Activated T-cell treated with anti-CD3 and anti-CD28 coated beads, Interleukin-2, amount 50 U/mL, for 24 hours (primary cell): ENCODE data around the gene ALDH1L2.

ENCODE experiments used
- DNase-seq: peaks from one replicate; pipeline ENCODE4 v3.0.0-alpha.2; 2020
- H3K27ac Mint-ChIP-seq: 2 replicates; pipeline ENCODE4 v1.8.0; 2020; ENCODE audit warnings: mild to moderate bottlenecking, mixed read lengths
- H3K27me3 Mint-ChIP-seq: 2 replicates; pipeline ENCODE4 v1.8.0; 2020; ENCODE audit warnings: mixed read lengths
- H3K36me3 Mint-ChIP-seq: 2 replicates; pipeline ENCODE4 v1.8.0; 2020; ENCODE audit warnings: low read depth, mixed read lengths
- H3K4me1 Mint-ChIP-seq: 2 replicates; pipeline ENCODE4 v1.8.0; 2020; ENCODE audit warnings: low read depth, mixed read lengths
- H3K4me3 Mint-ChIP-seq: 2 replicates; pipeline ENCODE4 v1.8.0; 2020; ENCODE audit warnings: mild to moderate bottlenecking, moderate library complexity, mixed read lengths
- H3K9me3 Mint-ChIP-seq: 2 replicates; pipeline ENCODE4 v1.8.0; 2020; ENCODE audit warnings: mixed read lengths

The ALDH1L2 gene

DNA sequence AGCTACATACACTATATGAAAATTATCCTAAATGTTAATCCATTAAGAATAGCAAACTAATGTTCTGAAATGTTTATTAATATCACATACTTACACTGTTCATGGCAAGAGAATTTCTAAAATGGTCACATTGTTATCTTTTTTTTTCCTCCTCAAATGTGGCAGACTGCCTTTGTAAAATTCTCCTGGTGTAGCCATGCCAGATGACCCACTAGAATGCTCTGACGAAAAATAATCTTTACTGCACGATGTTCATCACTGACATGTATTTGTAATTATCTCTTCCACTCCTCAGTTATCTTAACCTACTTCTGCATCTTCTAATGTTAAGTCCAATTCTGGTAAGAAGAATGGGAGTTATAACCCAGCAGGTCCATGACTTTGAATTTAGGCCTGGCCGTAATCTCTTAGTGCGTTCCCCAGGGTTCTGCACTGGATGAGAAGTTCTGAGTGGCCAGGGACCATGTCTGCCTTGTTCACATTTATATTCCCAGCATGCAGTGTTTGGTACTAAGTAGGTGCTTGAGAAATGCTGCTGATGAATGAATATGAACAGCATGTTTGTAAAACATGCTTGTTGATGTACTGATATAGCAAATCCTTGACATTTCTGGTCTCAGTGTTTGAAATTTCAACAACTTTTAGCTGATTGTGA, 51.4 kb downstream of the ALDH1L2 start:
- DNase-seq = no peak
- H3K36me3 Mint-ChIP-seq = no peaks in the 10 kb centered on the region
- H3K4me1 Mint-ChIP-seq = peaks cover 47% of the 10 kb centered on the region
- no peaks in the 10 kb centered on the region for H3K27me3 Mint-ChIP-seq
- H3K4me3 Mint-ChIP-seq = no peak overlapping the region
- no peaks in the 10 kb centered on the region for H3K9me3 Mint-ChIP-seq
- no peak overlapping the region for H3K27ac Mint-ChIP-seq

DNA sequence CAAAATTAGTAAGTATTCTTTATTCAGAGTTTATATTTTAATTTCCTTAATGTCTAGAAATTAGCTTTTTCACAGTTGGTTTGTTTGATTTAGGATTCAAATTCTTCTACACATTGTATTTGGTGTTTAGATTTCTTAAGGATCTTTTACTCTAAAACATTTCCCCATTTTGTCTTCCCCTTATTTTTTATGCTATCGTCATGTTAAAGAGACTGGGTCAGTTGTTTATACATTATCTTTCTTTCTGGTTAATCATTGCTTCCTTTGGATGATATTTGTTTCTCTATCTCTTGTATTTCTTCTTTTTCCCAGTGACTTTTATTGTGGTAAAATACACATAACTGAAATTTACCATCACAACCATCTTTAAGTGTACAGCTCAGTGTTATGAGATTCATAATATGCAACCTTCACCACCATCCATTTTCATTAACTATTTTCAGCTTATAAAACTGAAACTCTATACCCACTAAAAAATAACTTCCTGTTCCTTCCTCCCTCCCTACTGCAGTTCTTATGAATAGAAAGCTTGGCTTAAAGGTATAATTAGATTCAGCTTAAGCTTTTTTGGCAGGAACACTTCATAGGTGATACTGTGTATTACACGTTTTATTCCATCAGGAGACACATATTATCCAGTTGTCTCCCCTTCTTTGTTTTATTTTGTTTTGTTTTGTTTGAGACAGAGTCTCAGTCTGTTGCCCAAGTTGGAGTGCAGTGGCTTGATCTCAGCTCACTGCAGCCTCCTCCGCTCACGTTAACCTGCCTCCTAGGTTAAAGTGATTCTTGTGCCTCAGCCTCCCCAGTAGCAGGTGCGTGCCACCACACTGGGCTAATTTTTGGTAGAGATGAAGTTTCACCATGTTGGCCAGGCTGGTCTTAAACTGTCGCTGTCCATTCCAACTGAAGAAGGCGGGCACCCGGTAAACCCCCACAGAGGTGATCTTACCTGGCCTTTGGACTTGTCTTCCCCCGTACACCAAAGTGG, 53.1 kb downstream of the ALDH1L2 start:
- peaks cover 35% of the 10 kb centered on the region for H3K4me1 Mint-ChIP-seq
- peak overlapping the region; percentile 54 for H3K27ac Mint-ChIP-seq
- no peaks in the 10 kb centered on the region for H3K36me3 Mint-ChIP-seq
- H3K4me3 Mint-ChIP-seq = no peak overlapping the region
- no peak for DNase-seq
- no peaks in the 10 kb centered on the region for H3K27me3 Mint-ChIP-seq
- no peaks in the 10 kb centered on the region for H3K9me3 Mint-ChIP-seq

- H3K27me3 Mint-ChIP-seq = no peaks in the 10 kb centered on the region
- DNase-seq = no peak
- no peak overlapping the region for H3K27ac Mint-ChIP-seq
- no peaks in the 10 kb centered on the region for H3K36me3 Mint-ChIP-seq
- H3K9me3 Mint-ChIP-seq = no peaks in the 10 kb centered on the region
- peaks cover 7% of the 10 kb centered on the region for H3K4me1 Mint-ChIP-seq
- H3K4me3 Mint-ChIP-seq = no peak overlapping the region
Observed at GRCh38 chr12:105026411-105026810, 57.8 kb downstream of the ALDH1L2 start.

DNA sequence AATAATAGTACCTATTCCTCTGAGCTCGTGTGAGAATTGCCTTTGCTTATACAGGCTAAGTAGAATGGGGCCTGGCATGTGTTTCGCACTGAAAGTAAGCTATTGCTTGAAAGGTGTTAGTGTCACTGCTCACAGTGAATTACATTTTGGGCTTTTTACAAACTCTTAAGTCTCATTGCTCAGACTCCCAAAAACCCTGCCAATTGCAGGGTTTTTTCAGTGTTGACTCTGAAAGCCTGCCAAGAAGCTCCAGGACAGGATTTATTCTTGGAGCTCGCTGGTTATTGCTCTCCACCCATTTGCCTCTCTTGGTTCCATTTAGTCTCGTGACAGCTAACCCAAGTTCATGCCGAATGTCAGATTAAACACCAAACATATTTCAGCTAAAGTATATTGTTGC, 58.4 kb downstream of the ALDH1L2 start:
- no peaks in the 10 kb centered on the region for H3K9me3 Mint-ChIP-seq
- H3K27ac Mint-ChIP-seq = no peak overlapping the region
- H3K4me1 Mint-ChIP-seq = peaks cover 2% of the 10 kb centered on the region
- H3K36me3 Mint-ChIP-seq = no peaks in the 10 kb centered on the region
- H3K4me3 Mint-ChIP-seq = no peak overlapping the region
- DNase-seq = no peak
- H3K27me3 Mint-ChIP-seq = no peaks in the 10 kb centered on the region

DNA sequence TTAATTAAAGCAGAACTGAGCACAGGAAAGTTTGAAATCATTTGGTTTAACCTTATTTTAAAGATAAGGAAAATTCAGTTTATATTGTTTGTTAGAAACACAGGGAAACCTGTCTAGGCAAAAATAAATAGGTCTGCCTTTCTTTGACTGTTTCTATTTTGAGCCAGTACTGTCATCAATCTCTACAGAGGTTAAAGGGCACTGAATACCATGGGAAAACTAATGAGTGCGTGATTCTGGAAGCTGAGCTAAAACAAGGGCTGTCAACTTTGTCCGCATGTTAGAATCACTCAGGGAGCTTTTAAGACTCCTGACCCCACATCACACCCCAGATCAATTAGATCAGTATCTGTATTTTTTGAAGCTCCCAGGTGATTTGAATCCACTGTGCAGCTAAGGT, 59.3 kb downstream of the ALDH1L2 start:
- DNase-seq = no peak
- no peak overlapping the region for H3K4me3 Mint-ChIP-seq
- H3K9me3 Mint-ChIP-seq = no peaks in the 10 kb centered on the region
- H3K4me1 Mint-ChIP-seq = no peaks in the 10 kb centered on the region
- H3K27me3 Mint-ChIP-seq = no peaks in the 10 kb centered on the region
- no peaks in the 10 kb centered on the region for H3K36me3 Mint-ChIP-seq
- no peak overlapping the region for H3K27ac Mint-ChIP-seq

DNA sequence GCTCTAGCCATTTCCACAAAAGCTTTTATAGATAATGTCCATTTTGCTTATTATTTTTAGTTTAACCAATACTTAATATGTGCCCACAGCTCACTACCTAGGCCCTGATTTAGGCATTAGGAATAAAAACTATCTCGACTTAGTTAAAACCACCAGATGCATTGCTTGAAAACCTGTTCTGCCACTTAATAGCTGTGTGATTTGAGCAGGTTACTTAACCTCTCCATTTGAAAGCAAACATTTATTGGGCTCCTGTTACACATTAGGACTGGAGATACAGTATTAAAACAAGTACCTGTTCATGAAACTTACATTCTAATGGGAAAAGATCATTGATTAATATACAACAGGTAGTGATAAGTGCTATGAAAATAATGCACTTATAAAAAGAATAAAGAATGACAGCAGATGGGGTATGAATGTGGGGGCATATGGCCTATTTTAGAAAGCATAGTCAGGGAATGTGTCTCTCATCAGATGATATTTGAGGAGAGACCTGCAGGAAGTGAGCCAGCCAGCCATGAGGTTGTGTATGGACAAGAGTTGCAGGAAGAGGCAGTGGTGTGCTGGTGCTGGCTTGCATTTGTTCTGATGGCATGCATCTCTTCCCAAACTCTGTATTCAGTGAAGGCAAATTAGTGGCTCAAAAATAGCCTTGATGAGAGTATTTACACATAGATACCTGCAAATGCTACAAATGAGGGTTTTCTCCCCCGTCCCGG, 63.9 kb downstream of the ALDH1L2 start:
- no peak for DNase-seq
- Mint-ChIP-seq H3K9me3 (no peaks in the 10 kb centered on the region), H3K4me3 (no peak overlapping the region), H3K4me1 (no peaks in the 10 kb centered on the region), H3K27me3 (no peaks in the 10 kb centered on the region), H3K36me3 (peaks cover 34% of the 10 kb centered on the region), H3K27ac (no peak overlapping the region)

- H3K9me3 Mint-ChIP-seq = no peaks in the 10 kb centered on the region
- H3K4me3 Mint-ChIP-seq = no peak overlapping the region
- H3K27me3 Mint-ChIP-seq = no peaks in the 10 kb centered on the region
- DNase-seq = no peak
- H3K4me1 Mint-ChIP-seq = peaks cover 4% of the 10 kb centered on the region
- peaks cover 46% of the 10 kb centered on the region for H3K36me3 Mint-ChIP-seq
- H3K27ac Mint-ChIP-seq = no peak overlapping the region
Observed at GRCh38 chr12:105018776-105019175, 65.5 kb downstream of the ALDH1L2 start.

DNA sequence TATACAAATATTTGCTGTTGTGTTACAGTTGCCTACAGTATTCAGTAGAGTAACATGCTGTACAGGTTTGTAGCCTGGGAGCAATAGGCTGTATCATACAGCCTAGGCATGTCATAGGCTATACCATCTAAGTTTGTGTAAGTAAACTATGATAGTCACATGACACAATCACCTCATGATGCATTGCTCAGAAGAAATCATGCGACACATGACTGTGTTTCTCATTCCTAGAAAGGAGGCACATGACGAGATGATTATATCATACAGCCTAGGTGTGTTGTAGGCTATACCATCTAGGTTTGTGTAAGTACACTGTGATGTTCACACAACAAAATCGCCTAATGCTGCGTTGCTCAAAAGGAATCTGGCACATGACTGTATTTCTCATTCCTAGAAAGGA, 66.2 kb downstream of the ALDH1L2 start:
- no peak for DNase-seq
- H3K27me3 Mint-ChIP-seq = no peaks in the 10 kb centered on the region
- no peak overlapping the region for H3K27ac Mint-ChIP-seq
- no peak overlapping the region for H3K4me3 Mint-ChIP-seq
- peaks cover 54% of the 10 kb centered on the region for H3K36me3 Mint-ChIP-seq
- peaks cover 4% of the 10 kb centered on the region for H3K4me1 Mint-ChIP-seq
- H3K9me3 Mint-ChIP-seq = no peaks in the 10 kb centered on the region

- Mint-ChIP-seq H3K4me1 (peaks cover 4% of the 10 kb centered on the region), H3K27ac (no peak overlapping the region), H3K27me3 (no peaks in the 10 kb centered on the region), H3K36me3 (peaks cover 78% of the 10 kb centered on the region), H3K9me3 (peaks cover 3% of the 10 kb centered on the region), H3K4me3 (no peak overlapping the region)
- DNase-seq = no peak
Observed at GRCh38 chr12:105015543-105015942, 68.7 kb downstream of the ALDH1L2 start.

- no peak for DNase-seq
- Mint-ChIP-seq H3K9me3 (peaks cover 13% of the 10 kb centered on the region), H3K36me3 (peaks cover 88% of the 10 kb centered on the region), H3K4me1 (peaks cover 4% of the 10 kb centered on the region), H3K27ac (no peak overlapping the region), H3K27me3 (no peaks in the 10 kb centered on the region), H3K4me3 (no peak overlapping the region)
Observed at GRCh38 chr12:105014603-105015002, 69.7 kb downstream of the ALDH1L2 start.

- Mint-ChIP-seq H3K36me3 (peaks cover 90% of the 10 kb centered on the region), H3K4me3 (no peak overlapping the region), H3K27me3 (no peaks in the 10 kb centered on the region), H3K9me3 (peaks cover 18% of the 10 kb centered on the region), H3K4me1 (peaks cover 4% of the 10 kb centered on the region), H3K27ac (no peak overlapping the region)
- no peak for DNase-seq
Observed at GRCh38 chr12:105013892-105014291, 70.4 kb downstream of the ALDH1L2 start.

DNA sequence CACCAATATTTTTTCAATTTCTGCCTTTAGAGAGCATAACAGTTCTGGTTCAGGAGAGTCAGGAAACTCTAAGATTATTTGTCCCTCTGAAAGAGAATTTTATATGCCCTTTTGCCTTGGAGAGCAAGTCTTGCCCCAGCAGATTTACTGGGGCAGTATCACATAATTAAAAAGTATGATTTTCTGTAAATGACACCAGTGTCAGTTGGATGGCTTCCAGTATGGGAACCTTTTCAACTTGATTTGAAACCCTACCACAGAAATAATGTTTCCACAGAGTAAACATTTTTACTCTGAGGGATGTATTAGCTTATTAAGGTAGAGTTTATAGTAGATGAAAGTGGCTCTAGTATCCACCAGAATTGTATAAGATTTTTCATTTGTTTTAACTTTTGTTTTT, 82.8 kb downstream of the ALDH1L2 start:
- H3K9me3 Mint-ChIP-seq = peaks cover 9% of the 10 kb centered on the region

GRCh38 chr12:104999347-104999685, 84.9 kb downstream of the ALDH1L2 start:
- DNase-seq = no peak
- H3K4me3 Mint-ChIP-seq = no peak overlapping the region
- no peak overlapping the region for H3K27ac Mint-ChIP-seq
- peaks cover 9% of the 10 kb centered on the region for H3K9me3 Mint-ChIP-seq
- H3K36me3 Mint-ChIP-seq = peaks cover 96% of the 10 kb centered on the region
- H3K27me3 Mint-ChIP-seq = no peaks in the 10 kb centered on the region
- peaks cover 7% of the 10 kb centered on the region for H3K4me1 Mint-ChIP-seq

More for the DNA sequence above, 82.8 kb downstream of the ALDH1L2 start:
- no peak overlapping the region for H3K27ac Mint-ChIP-seq
- peaks cover 93% of the 10 kb centered on the region for H3K36me3 Mint-ChIP-seq
- no peak overlapping the region for H3K4me3 Mint-ChIP-seq
- no peaks in the 10 kb centered on the region for H3K27me3 Mint-ChIP-seq
- H3K4me1 Mint-ChIP-seq = peaks cover 12% of the 10 kb centered on the region
- DNase-seq = no peak

DNA sequence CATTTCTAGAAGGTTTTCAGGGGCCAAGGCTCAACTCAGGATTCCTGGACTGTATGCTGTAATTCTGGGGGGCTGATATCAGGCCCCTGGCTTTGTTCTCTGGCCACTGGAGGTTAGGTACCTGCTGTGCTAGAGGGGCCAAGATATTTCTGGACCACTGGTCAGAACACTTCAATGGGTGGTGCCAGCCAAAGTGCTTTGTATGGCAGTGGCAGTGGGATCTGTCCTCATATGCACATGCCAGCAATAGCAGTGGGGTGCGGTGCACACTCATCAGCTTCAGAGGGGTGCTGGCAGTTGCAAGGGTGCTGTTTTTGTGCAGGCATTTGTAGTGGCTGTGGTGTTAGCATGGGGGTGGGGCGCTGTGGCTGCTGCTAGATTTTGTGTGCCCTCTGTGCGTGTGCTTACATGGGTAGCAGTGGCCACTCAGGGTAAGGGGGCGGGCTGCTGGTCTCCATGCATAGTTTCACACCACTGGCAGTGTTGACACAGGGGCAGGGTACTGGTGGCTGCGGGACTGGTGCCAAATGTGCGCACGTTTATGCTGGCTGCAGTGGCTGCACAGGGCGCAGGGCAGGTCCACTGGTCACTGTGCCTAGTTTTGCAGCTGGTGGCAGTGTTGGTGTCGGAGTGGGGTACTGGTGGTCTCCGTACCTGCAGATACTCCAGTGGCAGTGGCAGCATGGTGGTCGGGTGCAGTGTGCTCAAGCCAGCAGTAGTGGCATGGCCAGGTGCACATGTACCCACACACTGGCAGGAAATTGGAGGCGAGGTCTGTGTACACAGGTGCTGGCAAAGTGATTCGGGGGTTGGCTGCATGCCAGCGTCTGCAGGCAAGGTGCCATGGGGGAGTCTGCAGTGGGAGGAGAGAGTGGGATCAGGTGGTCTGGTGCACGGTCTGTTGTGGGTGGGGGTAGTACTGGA, 85.6 kb downstream of the ALDH1L2 start:
- peaks cover 7% of the 10 kb centered on the region for H3K4me1 Mint-ChIP-seq
- H3K4me3 Mint-ChIP-seq = no peak overlapping the region
- no peaks in the 10 kb centered on the region for H3K27me3 Mint-ChIP-seq
- H3K27ac Mint-ChIP-seq = no peak overlapping the region
- H3K36me3 Mint-ChIP-seq = peaks cover 96% of the 10 kb centered on the region
- peaks cover 9% of the 10 kb centered on the region for H3K9me3 Mint-ChIP-seq
- no peak for DNase-seq
